Fibroblast of lung (primary cell): Measurements from ENCODE around the gene OGDHL. TPM values are rescaled to one million over a fixed set of nuclear protein-coding genes. Genes with fewer than 3 reads are reported as not detected.

Experiments used
- DNase-seq, 2 donors: peaks; one replicate each; pipeline versions ENCODE4 v3.0.0 to v3.0.0-alpha.2; 2010; ENCODE audit warnings: low read depth in 2 of 2
- H2AFZ ChIP-seq: 2 replicates; pipeline ENCODE4 v1.5.1; 2012; ENCODE audit warnings: low read length, control low read depth, inconsistent platforms
- H3K27ac ChIP-seq: 2 replicates; pipeline ENCODE4 v1.5.1; 2011; ENCODE audit warnings: low read length, control low read depth; ENCODE audit not compliant: insufficient read depth
- H3K27me3 ChIP-seq: 2 replicates; pipeline ENCODE4 v1.5.1; 2011; ENCODE audit warnings: mild to moderate bottlenecking, low read length; ENCODE audit not compliant: control insufficient read depth, insufficient read depth
- H3K36me3 ChIP-seq: 2 replicates; pipeline ENCODE4 v1.5.1; 2011; ENCODE audit warnings: low read length; ENCODE audit not compliant: control insufficient read depth, insufficient read depth
- H3K4me1 ChIP-seq: 2 replicates; pipeline ENCODE4 v1.5.1; 2011; ENCODE audit warnings: low read length; ENCODE audit not compliant: control insufficient read depth, insufficient read depth; ENCODE audit errors: extremely low read depth
- H3K4me2 ChIP-seq: 2 replicates; pipeline ENCODE4 v1.5.1; 2011; ENCODE audit warnings: low read length, control low read depth; ENCODE audit not compliant: insufficient read depth; ENCODE audit errors: extremely low read depth
- H3K4me3 ChIP-seq, 4 experiments: fragments of 200-600 bp in 1 of 4; sonication (generic) in 1 of 4; replicated peaks in 1 of 4; 2 replicates each; pipeline ENCODE4 v1.5.1; 2011 to 2016; ENCODE audit warnings: low read length in 4 of 4, low read depth in 3 of 4, mild to moderate bottlenecking in 3 of 4, control low read depth in 2 of 4, inconsistent platforms in 1 of 4, mixed read lengths in 1 of 4; ENCODE audit not compliant: insufficient read depth in 1 of 4; ENCODE audit errors: control extremely low read depth in 1 of 4
- H3K79me2 ChIP-seq: 2 replicates; pipeline ENCODE4 v1.5.1; 2012; ENCODE audit warnings: mild to moderate bottlenecking, low read length, inconsistent platforms; ENCODE audit not compliant: control insufficient read depth, insufficient read depth
- H3K9ac ChIP-seq: 2 replicates; pipeline ENCODE4 v1.5.1; 2011; ENCODE audit warnings: mild to moderate bottlenecking, low read length, control low read depth; ENCODE audit not compliant: insufficient read depth
- H3K9me3 ChIP-seq: 2 replicates; pipeline ENCODE4 v1.5.1; 2012; ENCODE audit warnings: low read depth, low read length; ENCODE audit not compliant: control insufficient read depth, insufficient read depth
- H4K20me1 ChIP-seq: 2 replicates; pipeline ENCODE4 v1.5.1; 2011; ENCODE audit warnings: low read length; ENCODE audit not compliant: control insufficient read depth, insufficient read depth; ENCODE audit errors: extremely low read depth
- CTCF ChIP-seq, 2 donors: IDR thresholded peaks in 1 of 2; conservative IDR thresholded peaks in 1 of 2; 1 replicate in 1 of 2; 2 replicates in 1 of 2; pipeline ENCODE4 v1.5.1; 2011 to 2012; ENCODE audit warnings: low read length in 2 of 2, control low read depth in 1 of 2, inconsistent platforms in 1 of 2, low read depth in 1 of 2, mild to moderate bottlenecking in 1 of 2
- EZH2 ChIP-seq: IDR thresholded peaks from 2 replicates; pipeline ENCODE4 v1.5.1; 2012; ENCODE audit warnings: low read length, control low read depth, mild to moderate bottlenecking; ENCODE audit errors: missing control alignments
- polyA plus RNA-seq, 2 donors: library from polyadenylated mRNA; depleted of rRNA in 1 of 2; stranded (reverse) in 1 of 2; unstranded in 1 of 2; fragments of >200 nt; gene quantifications; 2 replicates each; pipeline ENCODE4 v1.2.1, GENCODE V29; 2011 to 2012; ENCODE audit warnings: missing spikeins in 1 of 2
- total RNA-seq: library from RNA; depleted of rRNA; stranded (reverse); fragments of >200 nt; gene quantifications from 2 replicates; pipeline ENCODE4 v1.2.1, GENCODE V29; 2014

Gene OGDHL
- total and polyA plus RNA-seq, 2 donors (not counting 1 experiment from before 2014, with no cell fraction given) = under 0.01 to 0.06 TPM

GRCh38 chr10:49740346-49741107 lies 21.6 kb downstream of the OGDHL start:
- no peaks in the 10 kb centered on the region for H3K4me1 ChIP-seq
- H2AFZ ChIP-seq = no peak overlapping the region
- DNase-seq = no peak
- H3K9ac ChIP-seq = no peak overlapping the region
- H3K27ac ChIP-seq = no peak overlapping the region
- H3K27me3 ChIP-seq = no peaks in the 10 kb centered on the region
- H3K9me3 ChIP-seq = no peaks in the 10 kb centered on the region
- H3K4me2 ChIP-seq = no peak overlapping the region
- no peaks in the 10 kb centered on the region for H4K20me1 ChIP-seq
- no peaks in the 10 kb centered on the region for H3K79me2 ChIP-seq
- no peaks in the 10 kb centered on the region for H3K36me3 ChIP-seq
- no peak for TF ChIP-seq EZH2
- no peak for TF ChIP-seq CTCF (conservative IDR thresholded peaks at IDR 0.05 in 1 of 2, IDR thresholded peaks at IDR 0.05 in 1 of 2; ENCODE audit: low read depth in 1 of 2, low read length in 2 of 2)
- no peak overlapping the region for H3K4me3 ChIP-seq

- Histone ChIP-seq H3K27ac (no peak overlapping the region), H3K9ac (no peak overlapping the region), H3K79me2 (no peaks in the 10 kb centered on the region), H3K36me3 (no peaks in the 10 kb centered on the region), H3K4me1 (no peaks in the 10 kb centered on the region), H3K4me2 (no peak overlapping the region), H3K27me3 (no peaks in the 10 kb centered on the region), H4K20me1 (no peaks in the 10 kb centered on the region), H3K9me3 (no peaks in the 10 kb centered on the region), H3K4me3 (no peak overlapping the region), H2AFZ (no peak overlapping the region)
- no peak for TF ChIP-seq EZH2
- no peak for TF ChIP-seq CTCF (conservative IDR thresholded peaks at IDR 0.05 in 1 of 2, IDR thresholded peaks at IDR 0.05 in 1 of 2; ENCODE audit: low read depth in 1 of 2, low read length in 2 of 2)
- no peak for DNase-seq
Measured at GRCh38 chr10:49739426-49739825, 22.7 kb downstream of the OGDHL start.

- no peak for TF ChIP-seq EZH2
- TF ChIP-seq CTCF (conservative IDR thresholded peaks at IDR 0.05 in 1 of 2, IDR thresholded peaks at IDR 0.05 in 1 of 2; ENCODE audit: low read depth in 1 of 2, low read length in 2 of 2) = no peak
- no peak overlapping the region for H3K27ac ChIP-seq
- no peaks in the 10 kb centered on the region for H4K20me1 ChIP-seq
- no peak overlapping the region for H3K9ac ChIP-seq
- no peaks in the 10 kb centered on the region for H3K27me3 ChIP-seq
- H3K9me3 ChIP-seq = no peaks in the 10 kb centered on the region
- no peak for DNase-seq
- no peak overlapping the region for H3K4me2 ChIP-seq
- no peaks in the 10 kb centered on the region for H3K36me3 ChIP-seq
- no peaks in the 10 kb centered on the region for H3K4me1 ChIP-seq
- H2AFZ ChIP-seq = no peak overlapping the region
- H3K79me2 ChIP-seq = no peaks in the 10 kb centered on the region
- H3K4me3 ChIP-seq = no peak overlapping the region
Measured at GRCh38 chr10:49738616-49739360, 23.3 kb downstream of the OGDHL start.
